ENCODE results near the gene VAPA.

Gene VAPA

DNA sequence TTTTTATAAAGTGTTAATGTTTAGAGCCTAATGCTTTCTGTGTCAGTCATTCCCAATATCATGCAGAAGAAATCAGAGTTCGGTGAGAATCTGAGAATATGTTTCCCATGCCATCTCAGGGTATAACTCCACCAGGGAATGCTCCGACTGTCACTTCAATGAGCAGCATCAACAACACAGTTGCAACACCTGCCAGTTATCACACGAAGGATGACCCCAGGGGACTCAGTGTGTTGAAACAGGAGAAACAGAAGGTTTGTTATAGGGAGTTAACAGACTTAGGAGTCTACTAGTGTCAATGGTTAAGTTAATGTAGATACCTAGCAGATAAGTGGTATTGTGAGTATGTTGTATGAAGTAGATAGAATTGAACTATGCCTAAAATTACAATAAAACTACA, 31.0 kb downstream of the VAPA start:
- POLR2A ChIA-PET (ENCODE audit: low non-redundant PET), result no interaction called here
- CTCF ChIA-PET, result no interaction called here
- no peak for DNase-seq (ENCODE audit: low spot score)
- no peak overlapping the region for H3K27ac ChIP-seq
- TF ChIP-seq, protein P1, sequence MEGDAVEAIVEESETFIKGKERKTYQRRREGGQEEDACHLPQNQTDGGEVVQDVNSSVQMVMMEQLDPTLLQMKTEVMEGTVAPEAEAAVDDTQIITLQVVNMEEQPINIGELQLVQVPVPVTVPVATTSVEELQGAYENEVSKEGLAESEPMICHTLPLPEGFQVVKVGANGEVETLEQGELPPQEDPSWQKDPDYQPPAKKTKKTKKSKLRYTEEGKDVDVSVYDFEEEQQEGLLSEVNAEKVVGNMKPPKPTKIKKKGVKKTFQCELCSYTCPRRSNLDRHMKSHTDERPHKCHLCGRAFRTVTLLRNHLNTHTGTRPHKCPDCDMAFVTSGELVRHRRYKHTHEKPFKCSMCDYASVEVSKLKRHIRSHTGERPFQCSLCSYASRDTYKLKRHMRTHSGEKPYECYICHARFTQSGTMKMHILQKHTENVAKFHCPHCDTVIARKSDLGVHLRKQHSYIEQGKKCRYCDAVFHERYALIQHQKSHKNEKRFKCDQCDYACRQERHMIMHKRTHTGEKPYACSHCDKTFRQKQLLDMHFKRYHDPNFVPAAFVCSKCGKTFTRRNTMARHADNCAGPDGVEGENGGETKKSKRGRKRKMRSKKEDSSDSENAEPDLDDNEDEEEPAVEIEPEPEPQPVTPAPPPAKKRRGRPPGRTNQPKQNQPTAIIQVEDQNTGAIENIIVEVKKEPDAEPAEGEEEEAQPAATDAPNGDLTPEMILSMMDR (conservative IDR thresholded peaks at IDR 0.05; ENCODE audit: low read depth), result no peak

DNA sequence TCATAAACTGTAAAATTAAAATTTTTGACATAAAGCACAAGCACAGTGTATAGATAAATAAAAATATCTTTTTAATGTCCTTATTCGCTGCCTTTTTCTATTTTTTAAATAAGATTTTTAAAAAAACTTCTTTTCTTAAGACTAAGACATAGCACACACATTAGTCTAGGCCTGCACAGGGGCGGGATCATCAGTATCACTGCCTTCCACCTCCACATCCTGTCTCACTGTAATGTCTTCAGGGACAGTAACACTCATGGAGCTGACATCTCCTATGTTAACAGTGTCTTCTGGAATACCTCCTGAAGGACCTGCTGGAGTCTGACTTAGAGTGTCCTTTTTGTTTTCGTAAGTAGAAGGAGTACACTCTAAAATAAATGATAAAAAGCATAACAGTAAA, 33.0 kb downstream of the VAPA start:
- POLR2A ChIA-PET (ENCODE audit: low non-redundant PET), result no interaction called here
- no peak overlapping the region for H3K27ac ChIP-seq
- no peak for DNase-seq (ENCODE audit: low spot score)
- CTCF ChIA-PET, result no interaction called here
- TF ChIP-seq, protein P1 (conservative IDR thresholded peaks at IDR 0.05; ENCODE audit: low read depth), result no peak

DNA sequence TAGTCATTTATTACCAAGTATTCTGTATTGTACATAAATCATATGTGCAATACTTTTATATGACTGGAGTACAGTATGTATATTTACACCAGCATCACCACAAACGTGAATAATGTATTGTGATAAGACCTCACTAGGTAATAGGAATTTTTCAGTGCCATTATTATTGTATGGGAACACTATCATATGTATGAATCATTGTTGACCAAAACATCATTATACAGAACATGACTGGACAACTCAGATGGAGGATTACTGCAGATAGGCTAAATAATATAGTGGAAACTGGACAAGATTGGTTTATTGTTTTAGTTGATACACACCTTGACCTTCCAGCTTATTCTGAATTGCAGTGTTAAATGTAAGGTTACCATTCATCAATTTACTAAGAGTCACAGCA, 33.4 kb downstream of the VAPA start:
- no peak overlapping the region for H3K27ac ChIP-seq
- no peak for DNase-seq (ENCODE audit: low spot score)
- CTCF ChIA-PET, result no interaction called here
- TF ChIP-seq, protein P1 (conservative IDR thresholded peaks at IDR 0.05; ENCODE audit: low read depth), result no peak
- POLR2A ChIA-PET (ENCODE audit: low non-redundant PET), result no interaction called here

DNA sequence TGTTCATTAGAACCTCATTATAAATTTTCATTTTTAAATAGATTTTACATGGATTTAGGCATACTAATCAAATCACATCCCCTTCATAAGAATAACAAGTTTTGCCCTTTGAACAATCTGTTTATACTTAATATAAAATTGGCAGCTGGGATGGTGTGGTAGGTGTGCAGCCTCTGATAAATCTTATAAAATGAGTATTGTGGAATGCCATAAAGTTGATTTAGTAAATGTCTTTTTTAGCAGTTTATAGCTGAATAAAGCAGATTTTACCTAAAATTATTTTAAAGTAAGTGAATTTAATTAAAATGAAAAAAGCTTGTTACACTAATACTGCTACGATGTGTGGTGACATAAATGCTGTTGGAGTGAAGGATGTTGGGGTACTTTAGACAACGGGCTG, 35.5 kb downstream of the VAPA start:
- CTCF ChIA-PET, result no interaction called here
- H3K27ac ChIP-seq, result no peak overlapping the region
- TF ChIP-seq, protein P1 (conservative IDR thresholded peaks at IDR 0.05; ENCODE audit: low read depth), result no peak
- POLR2A ChIA-PET (ENCODE audit: low non-redundant PET), result interaction anchor here (0.6 to 0.8 kb wide), 2 partner anchors 133 to 140 kb away, joined by 4 to 11 read pairs; no protein-coding TSS in a partner anchor
- DNase-seq (ENCODE audit: low spot score), result no peak

DNA sequence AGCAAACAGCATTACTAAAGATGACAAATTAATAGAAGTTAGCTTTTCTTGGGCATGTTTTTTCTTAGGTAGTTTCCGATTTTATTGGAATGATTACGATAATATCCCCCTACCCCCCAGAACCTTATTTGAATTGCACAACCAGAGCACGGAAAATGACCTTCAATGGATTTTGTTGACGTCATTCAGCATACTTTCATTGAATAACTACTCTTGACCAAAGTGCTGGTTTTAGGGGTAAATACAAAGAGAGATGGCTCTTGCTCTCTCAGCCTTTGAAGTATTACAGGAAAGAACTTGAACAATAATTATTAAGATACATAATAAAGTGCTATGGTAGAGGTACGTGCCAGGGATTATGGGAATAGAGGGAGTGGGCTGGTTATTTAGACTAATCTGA, 36.0 kb downstream of the VAPA start:
- ChIA-PET CTCF (interaction anchor here (0.5 to 1.1 kb wide), 2 partner anchors 12 to 92 kb away, joined by 3 to 4 read pairs; no protein-coding TSS in a partner anchor), POLR2A (ENCODE audit: low non-redundant PET) (interaction anchor here (0.6 to 0.8 kb wide), 2 partner anchors 133 to 141 kb away, joined by 4 to 11 read pairs; no protein-coding TSS in a partner anchor)
- DNase-seq (ENCODE audit: low spot score), result no peak
- H3K27ac ChIP-seq, result no peak overlapping the region
- TF ChIP-seq, protein P1 (conservative IDR thresholded peaks at IDR 0.05; ENCODE audit: low read depth), result no peak

DNA sequence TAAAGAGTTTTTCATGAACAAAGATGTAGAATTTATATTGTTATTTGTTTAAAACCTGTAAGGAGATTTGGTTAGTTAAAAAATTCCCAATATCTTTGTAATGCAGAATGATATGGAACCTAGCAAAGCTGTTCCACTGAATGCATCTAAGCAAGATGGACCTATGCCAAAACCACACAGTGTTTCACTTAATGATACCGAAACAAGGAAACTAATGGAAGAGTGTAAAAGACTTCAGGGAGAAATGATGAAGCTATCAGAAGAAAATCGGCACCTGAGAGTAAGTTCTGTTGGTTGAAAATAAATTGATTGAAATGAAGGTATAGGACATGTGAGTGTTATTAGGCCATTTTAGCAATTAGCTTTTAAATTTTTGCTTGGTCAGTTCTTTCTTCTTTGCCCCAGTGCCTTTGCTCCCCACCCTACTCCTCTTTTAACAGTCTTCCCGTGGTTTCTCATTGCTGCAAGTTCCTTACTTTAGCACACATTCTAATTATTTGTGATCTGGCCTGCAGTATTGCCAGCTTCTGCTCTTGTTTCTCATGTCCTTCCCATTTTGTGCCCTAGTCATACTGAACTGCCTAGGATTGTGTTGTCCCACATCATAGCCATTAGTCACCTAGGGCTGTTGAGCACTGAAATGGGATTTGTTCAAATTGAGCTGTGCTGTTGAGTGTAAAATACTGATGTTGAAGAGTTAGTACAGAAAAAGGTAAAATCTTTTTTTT, 36.6 kb downstream of the VAPA start:
- TF ChIP-seq, protein P1 (conservative IDR thresholded peaks at IDR 0.05; ENCODE audit: low read depth), result no peak

More for the DNA sequence above, 36.6 kb downstream of the VAPA start:
- no peak overlapping the region for H3K27ac ChIP-seq
- DNase-seq (ENCODE audit: low spot score), result no peak
- POLR2A ChIA-PET (ENCODE audit: low non-redundant PET), result no interaction called here
- CTCF ChIA-PET, result interaction anchor here (0.5 to 1.1 kb wide), 3 partner anchors 13 to 484 kb away, joined by 3 to 4 read pairs (median 3); no protein-coding TSS in a partner anchor
